Measurements from ENCODE around the gene OPHN1. TPM values are rescaled to one million over a fixed set of nuclear protein-coding genes. Genes with fewer than 3 reads are reported as not detected.
"Not testable (repeated sequence)": the region's sequence is repeated elsewhere in the genome, so short reads cannot be mapped to it uniquely, and the experiment has no call there.

Gene OPHN1
- total RNA-seq, 1 donor from 2014 or later = 22.6 TPM

DNA sequence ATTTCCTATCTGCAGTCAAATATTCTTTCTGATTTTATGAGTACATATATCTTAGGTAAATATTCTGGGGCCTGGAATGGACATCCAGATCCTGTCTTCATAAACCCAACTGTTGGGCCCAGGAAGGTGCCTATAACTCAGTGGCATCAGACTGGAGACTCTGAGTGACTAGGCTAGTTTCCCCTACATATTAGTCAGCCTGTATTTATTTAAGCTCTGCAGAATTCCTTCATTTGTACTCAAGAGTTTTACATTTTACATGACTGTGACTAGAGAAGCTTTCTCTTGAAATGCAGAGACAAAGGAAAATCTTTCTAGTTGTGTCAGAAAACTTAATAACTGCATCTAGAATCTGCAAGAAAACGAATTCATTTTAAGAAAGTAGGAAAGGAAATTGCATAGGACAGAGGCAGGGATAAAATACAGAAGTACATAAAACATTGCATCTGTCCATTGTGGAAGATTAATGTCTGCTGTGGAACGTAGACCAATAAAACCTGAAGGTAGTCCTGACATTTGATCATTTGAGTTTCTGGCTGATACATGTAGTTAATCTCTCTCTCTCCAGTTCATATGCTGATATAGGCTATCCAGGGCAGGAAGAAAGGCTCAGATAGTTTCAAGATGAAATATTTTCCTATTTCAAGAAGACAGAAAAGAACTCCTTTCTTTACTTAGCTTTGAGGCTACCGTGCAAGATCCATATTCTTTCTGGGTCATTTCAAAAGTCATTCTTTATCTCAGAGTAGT lies 78.2 kb downstream of the OPHN1 start:
- DNase-seq = no peak

GRCh38 chrX:68345025-68345424 lies 88.3 kb downstream of the OPHN1 start:
- no peak for DNase-seq

- DNase-seq = no peak
Observed at GRCh38 chrX:68343551-68343950, 89.7 kb downstream of the OPHN1 start.

- peak; percentile 73 for DNase-seq
Observed at GRCh38 chrX:68332201-68332731, 101.0 kb downstream of the OPHN1 start.

DNA sequence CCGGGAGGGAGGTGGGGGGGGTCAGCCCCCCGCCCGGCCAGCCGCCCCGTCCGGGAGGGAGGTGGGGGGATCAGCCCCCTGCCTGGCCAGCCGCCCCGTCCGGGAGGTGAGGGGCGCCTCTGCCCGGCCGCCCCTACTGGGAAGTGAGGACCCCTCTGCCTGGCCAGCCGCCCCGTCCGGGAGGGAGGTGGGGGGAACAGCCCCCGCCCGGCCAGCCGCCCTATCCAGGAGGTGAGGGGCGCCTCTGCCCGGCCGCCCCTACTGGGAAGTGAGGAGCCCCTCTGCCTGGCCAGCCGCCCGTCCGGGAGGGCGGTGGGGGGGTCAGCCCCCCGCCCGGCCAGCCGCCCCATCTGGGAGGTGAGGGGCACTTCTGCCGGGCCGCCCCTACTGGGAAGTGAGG lies 106.5 kb downstream of the OPHN1 start:
- not testable (repeated sequence) for DNase-seq

- DNase-seq = peak; percentile 15
Observed at GRCh38 chrX:68307769-68308168, 125.5 kb downstream of the OPHN1 start.

- peak; percentile 12 for DNase-seq
Observed at GRCh38 chrX:68304602-68305001, 128.7 kb downstream of the OPHN1 start.

GRCh38 chrX:68299898-68300297 lies 133.4 kb downstream of the OPHN1 start:
- no peak for DNase-seq

GRCh38 chrX:68292471-68292870 lies 140.8 kb downstream of the OPHN1 start:
- DNase-seq = peak; percentile 3

DNA sequence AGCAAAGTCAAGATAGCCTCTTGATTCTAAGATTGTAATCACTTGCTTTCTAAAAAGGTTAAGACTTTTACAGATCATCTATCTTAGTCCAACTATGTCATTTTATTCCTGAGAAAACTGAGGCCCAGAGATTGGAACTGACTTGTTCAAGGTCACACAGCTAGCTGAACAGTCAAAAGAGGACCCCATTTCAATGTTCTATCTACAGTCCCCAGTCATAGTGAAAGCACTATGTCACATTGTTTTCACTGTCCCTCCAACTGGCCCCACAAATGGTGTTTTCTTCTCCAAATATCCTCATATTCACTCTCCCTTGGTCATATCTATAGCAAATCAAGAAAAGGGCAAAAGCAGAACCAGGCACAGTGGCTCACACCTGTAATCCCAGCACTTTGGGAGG lies 145.2 kb downstream of the OPHN1 start:
- DNase-seq = no peak

- no peak for DNase-seq
Observed at GRCh38 chrX:68287419-68287818, 145.9 kb downstream of the OPHN1 start.

DNA sequence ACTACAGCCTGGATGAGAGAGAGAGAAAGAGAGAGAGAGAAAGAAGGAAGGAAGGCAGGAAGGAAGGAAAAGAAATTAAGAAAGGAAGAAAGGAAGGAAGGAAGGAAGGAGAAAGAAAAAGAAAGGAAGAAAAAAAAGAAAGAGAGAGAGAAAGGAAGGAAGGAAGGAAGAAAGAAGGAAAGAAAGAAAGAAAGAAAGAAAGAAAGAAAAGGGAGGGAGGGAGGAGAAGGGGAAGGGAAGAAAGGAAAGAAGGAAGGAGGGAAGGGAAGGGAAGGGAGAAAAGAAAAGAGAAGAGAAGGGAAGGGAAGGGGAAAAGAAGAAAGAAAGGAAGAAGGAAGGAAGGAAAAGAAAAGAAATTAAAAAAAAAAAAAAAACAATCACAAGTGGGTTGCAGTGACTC lies 146.3 kb downstream of the OPHN1 start:
- no peak for DNase-seq

DNA sequence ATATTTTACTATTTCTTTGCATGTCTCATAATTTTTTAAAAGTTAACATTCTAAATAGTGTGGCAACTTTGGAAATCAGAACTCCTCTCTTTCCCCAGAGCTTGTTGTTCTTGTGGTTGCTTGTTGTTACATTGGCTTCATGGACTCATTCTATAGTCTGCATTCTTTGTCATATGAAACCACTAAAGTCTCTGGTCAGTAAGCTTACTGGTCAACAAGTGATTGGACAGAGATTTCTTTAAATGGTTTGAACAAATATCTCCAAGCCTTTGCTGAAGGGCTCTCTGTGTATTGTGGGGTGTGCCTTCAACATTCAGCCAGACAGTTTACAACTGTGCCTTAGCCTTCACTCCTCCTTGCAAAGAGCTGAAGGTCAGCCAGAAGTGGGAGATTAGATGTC lies 147.2 kb downstream of the OPHN1 start:
- DNase-seq = peak; percentile 2

GRCh38 chrX:68284281-68284904 lies 148.9 kb downstream of the OPHN1 start:
- no peak for DNase-seq

GRCh38 chrX:68273887-68274286 lies 159.4 kb downstream of the OPHN1 start:
- DNase-seq = no peak

DNA sequence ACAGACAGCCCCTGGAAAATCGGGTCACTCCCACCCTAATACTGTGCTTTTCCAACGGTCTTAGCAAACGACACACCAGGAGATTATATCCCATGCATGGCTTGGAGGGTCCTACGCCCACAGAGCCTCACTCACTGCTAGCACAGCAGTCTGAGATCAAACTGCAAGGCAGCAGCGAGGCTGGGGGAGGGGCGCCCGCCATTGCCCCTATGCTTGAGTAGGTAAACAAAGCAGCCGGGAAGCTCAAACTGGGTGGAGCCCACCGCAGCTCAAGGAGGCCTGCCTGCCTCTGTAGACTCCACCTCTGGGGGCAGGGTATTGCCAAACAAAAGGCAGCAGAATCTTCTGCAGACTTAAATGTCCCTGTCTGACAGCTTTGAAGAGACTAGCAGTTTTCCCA lies 168.5 kb downstream of the OPHN1 start:
- not testable (repeated sequence) for DNase-seq

- DNase-seq = peak; percentile 1
Observed at GRCh38 chrX:68261060-68261672, 172.1 kb downstream of the OPHN1 start.

- DNase-seq = no peak
Observed at GRCh38 chrX:68256990-68257389, 176.3 kb downstream of the OPHN1 start.

DNA sequence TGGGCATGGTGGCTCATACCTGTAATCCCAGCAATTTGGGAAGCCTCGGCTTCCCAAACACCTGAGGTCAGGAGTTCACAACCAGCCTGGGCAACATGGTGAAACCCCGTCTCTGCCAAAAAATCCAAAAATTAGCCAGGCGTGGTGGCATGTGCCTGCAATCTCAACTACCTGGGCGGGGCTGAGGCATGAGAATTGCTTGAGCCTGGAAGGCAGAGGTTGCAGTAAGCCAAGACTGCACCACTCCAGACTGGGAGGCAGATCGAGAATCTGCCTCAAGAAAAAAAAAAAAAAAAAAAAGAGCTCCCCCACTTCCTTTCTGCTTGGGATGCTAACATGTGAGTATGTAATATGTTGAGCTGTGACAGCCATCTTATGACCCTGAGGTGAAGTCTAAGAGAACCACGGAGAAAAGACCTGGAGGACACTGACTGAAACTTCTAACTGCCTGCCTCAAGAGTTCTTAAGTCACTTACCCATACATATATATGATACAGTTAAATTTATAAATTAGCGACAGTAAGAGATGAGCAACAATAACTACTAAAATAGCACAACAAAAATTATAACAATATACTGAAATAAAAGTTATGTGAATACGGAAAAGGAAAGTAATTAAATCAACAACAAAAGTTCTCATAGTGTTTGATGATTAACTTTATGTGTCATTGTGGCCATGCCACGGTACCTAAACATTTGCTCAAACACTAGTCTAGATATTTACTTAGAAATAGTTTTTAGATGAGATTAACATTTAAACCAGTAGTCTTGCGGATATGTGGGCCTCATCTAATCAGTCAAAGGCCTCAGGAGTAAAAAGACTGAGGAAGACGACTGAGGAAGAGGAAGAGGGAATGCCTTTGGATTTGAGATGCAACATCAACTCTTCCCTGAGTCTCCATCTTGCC lies 178.3 kb downstream of the OPHN1 start:
- no peak for DNase-seq

- no peak for DNase-seq
Observed at GRCh38 chrX:68252664-68253063, 180.6 kb downstream of the OPHN1 start.

DNA sequence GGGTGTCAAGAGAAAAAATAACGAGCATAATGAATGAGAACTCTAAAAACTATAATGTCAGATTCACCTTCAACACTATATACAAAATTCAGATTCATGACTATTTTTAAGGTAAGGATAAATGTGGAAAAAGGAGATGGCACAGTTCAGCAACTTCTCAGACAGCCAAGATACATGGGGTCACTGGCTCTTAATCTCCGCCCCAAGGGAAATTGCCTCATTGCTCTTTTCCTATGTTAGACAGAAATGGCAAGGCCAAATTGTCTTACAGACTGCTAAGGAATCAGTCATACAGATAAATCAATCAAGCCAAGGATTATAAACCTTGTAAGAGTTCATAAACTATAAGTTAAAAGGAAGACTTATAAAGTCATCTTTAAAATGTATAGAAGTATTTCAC lies 183.4 kb downstream of the OPHN1 start:
- no peak for DNase-seq

GRCh38 chrX:68249401-68249831 lies 183.9 kb downstream of the OPHN1 start:
- DNase-seq = peak; percentile 91

Data from tongue (tissue), 2 donors.